HL-60/S4 (cell line): ENCODE results near the gene FGFR2.

Experiments
- in situ Hi-C: fragments of 300-500 bp; cut with MboI; formaldehyde crosslinking; loops from 2 replicates; pipeline ENCODE4 v1.14.3; 2022; ENCODE audit warnings: low sequenced_read_pairs

The FGFR2 gene

DNA sequence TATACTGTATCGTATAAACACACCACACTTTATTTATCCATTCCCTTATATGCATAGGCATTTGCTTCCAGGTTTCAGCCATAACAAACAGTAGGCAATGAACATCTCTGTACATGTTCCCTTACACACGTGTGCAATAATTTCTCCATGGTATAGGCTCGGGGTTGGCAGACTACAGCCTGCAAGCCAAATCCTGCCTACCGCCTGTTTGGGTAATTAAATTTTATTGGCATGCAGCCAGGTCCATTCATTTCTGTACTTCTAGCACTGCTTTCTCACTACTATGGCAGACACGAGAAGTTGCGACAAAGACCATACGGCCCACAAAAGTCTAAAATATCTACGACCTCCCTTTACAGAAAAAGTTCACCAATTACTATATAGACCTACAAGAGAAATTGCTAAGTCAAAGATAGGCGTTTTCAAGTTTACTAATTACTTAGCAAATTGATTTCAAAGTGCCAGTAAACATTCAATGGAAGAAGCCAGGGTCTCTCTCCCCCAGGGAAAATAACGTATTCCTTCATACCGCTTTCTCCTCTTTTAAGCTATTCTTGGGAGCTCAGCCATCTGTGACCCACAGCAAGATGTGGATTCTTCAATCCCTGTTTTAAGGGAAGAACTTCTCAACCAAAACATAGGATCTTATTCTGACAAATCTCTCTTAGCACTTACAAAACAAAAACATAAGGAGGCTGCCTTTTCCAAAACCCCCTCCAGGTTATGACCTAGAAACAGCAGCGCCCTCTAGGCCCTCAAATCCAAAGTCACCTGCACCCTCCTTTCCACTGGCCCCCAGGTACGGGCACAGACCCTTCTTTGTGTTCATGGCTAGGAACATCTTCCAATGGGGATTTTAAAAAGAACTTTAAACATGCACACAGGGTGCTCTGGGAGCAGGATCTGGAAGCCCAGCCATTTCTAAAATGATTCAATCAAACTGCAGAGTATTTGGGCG, 100.5 kb downstream of the FGFR2 start:
- in situ Hi-C loops: no loop called here

DNA sequence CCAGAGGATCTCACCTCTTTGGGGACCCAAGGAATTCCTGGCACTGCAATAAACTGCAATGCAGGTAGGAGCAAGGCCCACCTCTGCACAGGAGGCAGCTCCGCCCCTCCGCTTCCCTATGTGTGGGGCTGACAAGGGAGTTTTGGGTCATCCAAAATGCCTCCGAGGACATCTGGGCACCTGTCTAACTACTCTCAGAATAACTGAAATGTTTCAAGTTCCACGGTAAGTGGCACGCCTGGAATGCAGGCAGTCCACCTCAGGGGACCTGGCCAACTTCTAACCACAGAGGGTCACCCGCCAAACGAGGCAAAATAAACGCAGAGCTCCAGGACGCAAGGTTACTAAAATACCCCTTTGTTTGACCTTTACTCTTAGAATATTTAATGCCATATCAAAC, 102.5 kb downstream of the FGFR2 start:
- in situ Hi-C loops: no loop called here

GRCh38 chr10:121494296-121494695, 103.9 kb downstream of the FGFR2 start:
- in situ Hi-C loops: no loop called here

DNA sequence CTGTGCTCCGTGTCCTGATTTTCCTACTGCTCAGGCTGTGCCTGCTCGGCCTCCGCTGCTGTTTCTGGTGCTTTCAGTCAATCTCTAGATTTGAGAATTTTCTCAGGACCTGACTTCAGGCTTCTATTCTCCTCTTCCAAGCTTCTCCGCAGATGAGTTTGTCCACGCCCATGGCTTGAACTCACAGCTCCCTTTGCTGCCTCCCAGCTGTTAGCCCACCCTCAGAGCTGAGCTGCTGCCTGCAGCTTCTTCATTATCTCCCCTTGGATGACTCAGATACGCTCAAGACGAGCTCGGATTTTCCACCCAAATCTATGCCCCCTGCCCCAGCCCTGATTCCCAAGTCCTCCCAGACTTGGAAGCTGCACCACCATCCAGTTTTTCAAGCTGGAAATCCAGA, 104.7 kb downstream of the FGFR2 start:
- in situ Hi-C loops: no loop called here

- in situ Hi-C loops: no loop called here
Measured at GRCh38 chr10:121490871-121491519, 107.2 kb downstream of the FGFR2 start.

DNA sequence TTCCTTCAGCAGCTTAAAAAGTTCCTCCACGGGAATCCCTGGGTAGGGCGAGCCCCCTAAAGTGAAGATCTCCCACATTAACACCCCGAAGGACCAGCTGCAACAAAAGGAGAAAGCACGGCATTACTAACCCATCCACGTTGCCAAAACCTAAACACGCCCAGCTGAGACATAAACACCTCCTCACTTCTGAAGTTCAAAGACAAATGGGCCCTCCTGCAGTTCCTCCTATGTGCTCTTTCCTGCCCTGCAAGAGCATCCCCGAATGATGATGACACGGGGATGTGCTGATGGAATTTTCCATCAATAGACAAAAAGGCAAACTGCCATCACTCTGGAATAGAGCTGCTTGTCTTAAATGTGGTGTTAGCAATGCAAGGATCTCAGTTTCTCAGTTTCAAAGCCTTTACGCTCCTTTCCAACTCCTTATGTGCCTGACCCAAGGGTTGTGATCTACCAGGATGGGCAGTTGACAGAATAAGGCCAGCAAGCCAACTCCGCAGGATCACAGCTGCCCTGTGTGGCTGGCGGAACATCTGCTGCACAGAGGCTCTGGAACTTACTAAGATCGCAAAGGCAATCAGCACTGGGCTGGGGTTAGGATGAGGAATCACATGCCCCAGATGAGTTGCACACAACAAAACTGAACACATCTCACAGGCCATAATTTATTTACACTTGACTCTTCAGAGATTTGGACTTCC, 112.7 kb downstream of the FGFR2 start:
- in situ Hi-C loops: no loop called here

DNA sequence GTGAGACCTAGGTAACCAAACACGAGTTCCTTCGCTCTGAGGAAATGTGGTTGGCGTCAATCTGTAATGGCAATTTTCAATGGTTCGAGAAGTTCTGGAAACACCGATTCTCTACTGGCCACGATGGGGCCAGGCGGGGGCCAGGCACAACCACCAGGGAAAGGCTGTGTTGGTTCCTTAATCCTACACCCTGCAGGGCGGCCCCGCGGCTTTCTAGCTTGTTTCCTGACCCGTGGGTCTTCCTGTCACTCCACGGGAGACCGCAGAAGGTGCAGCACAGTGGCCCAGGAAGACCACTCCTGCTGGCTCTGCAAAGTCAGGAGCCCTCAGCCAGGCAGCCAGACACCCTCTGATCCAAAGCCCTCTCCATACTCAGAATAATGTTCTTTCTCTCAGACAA, 113.4 kb downstream of the FGFR2 start:
- in situ Hi-C loops: no loop called here

- in situ Hi-C loops: no loop called here
Measured at GRCh38 chr10:121484401-121484800, 113.8 kb downstream of the FGFR2 start.

- in situ Hi-C loops: no loop called here
Measured at GRCh38 chr10:121481180-121481579, 117.1 kb downstream of the FGFR2 start.

DNA sequence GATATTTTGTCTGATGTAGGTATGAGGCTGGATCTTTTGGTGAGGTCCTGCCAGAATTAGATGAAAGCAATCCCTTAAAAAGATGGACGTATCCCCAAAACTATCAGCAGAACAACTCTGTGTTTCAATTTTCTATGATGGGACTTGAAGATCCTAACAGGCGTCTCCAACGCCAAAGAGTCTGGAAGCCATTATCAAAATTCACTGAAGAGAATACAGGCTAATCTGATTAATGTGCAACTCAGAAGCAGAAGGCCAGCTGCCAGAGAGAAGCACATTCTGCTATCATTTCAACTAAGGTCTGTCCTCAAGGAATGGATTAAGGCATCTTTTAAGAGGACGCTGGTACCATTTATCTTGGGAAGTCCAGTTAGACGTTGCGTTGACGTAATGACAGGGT, 119.7 kb downstream of the FGFR2 start:
- in situ Hi-C loops: no loop called here

GRCh38 chr10:121469797-121470606, 128.2 kb downstream of the FGFR2 start:
- in situ Hi-C loops: no loop called here

- in situ Hi-C loops: no loop called here
Measured at GRCh38 chr10:121468726-121469125, 129.5 kb downstream of the FGFR2 start.

DNA sequence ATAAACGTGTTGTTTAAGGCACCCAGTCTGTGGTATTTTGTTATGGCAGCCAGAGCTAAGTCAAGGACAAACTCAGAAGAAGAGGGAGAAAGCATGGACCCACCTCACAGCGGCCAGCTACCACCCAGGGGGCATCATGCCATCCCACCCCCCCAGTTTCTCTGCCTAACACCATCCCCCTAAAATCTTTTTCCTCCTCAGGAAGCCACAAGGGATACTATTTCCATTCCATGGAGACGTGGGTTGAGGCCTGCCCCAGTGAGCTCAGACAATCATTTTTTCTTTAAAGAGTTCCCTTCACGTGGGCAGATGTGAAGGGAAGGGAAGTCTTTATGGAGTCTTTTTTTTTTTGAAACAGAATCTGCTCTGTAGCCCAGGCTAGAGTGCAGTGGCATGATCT, 131.8 kb downstream of the FGFR2 start:
- in situ Hi-C loops: no loop called here

- in situ Hi-C loops: no loop called here
Measured at GRCh38 chr10:121465215-121465614, 133.0 kb downstream of the FGFR2 start.

DNA sequence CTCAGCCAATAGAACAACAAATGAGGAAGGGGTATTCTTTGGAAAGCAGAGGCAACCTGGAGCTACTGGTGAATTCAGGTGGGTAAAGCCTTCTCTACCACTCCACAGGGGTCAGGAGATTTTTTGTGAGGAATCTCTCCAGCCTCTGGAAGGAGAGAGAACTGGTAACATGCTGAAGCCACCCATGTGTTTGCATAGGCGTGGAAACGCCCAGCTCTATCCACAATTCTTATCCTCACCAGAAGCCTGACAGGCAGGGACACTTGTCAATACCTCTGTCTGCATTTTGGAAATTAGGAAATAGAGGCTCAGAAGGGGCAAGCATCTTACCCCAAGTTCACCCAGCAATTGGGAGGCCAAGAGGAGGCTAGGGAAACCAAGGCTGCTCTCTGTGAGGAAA, 133.7 kb downstream of the FGFR2 start:
- in situ Hi-C loops: no loop called here

- in situ Hi-C loops: no loop called here
Measured at GRCh38 chr10:121462955-121463354, 135.3 kb downstream of the FGFR2 start.

DNA sequence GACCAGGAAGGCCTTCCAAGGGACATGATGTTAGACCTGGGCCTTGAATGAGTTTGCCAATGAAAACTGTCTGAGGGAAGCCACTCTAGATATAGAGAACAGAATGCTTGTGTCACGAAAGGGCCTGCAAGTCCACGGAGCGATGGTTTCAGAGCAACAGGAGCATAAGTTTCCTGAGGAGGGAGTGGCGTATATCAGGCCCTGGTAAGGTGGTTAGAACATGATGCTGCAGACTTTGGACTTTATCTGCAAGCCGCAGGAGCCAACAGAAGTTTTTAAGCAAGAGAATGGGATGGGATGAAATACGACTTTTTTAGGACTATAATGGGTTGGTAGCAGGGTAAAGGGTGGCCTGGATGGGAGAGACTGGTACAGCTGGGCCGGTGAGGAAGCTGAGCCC, 136.0 kb downstream of the FGFR2 start:
- in situ Hi-C loops: no loop called here

DNA sequence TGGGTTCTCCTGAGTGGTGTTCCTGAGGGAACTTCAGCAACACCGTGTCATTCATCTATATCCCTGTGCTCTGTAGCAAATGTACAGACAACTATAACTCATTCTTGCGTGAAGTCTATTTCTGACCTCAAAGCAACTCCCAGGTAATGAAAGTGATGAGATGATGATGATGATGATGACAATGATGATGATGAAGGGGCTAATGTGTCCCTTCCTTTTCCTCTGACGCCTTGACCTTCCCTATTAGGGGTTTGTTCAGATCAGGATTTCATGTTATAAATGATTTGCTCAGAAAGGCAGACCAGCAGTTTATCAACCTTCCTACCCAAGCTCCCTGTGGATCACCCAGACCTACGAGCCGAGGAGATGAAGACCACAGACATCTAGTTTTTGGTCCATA, 136.9 kb downstream of the FGFR2 start:
- in situ Hi-C loops: no loop called here

DNA sequence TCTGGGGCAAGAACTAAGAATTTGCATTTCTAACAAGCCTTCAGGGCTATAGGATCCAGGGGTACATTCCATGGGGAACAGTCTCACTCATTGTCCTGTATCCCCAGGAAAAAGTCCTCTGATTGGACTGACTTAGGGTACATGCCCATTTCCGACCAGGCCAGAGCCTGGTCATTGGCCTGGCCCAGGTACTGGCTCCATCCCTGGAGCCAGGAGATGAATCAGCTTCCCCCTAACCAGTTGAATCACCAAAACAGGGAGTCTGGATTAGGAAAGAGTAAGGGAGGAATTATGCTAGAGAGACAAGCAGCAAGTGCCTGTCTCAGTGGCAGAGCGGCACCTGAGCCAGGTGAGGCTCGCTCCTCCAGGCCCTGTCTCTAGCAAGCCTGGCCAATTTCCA, 137.5 kb downstream of the FGFR2 start:
- in situ Hi-C loops: no loop called here

- in situ Hi-C loops: no loop called here
Measured at GRCh38 chr10:121459622-121460453, 138.4 kb downstream of the FGFR2 start.
